Neural cell (in vitro differentiated cells): ENCODE data around the gene ZNF358. TPM values are rescaled to one million over a fixed set of nuclear protein-coding genes. Genes with fewer than 3 reads are reported as not detected.

Source experiments
- H2AFZ ChIP-seq: fragments of 200-600, 300-800 bp; sonication (generic), shearing (Covaris generic); 2 replicates; pipeline ENCODE4 v1.6.0; 2014; ENCODE audit warnings: low read depth, mild to moderate bottlenecking, antibody characterized with exemption, low read length, moderate library complexity
- H3F3A ChIP-seq: fragments of 200-600 bp; shearing (Covaris generic); 2 replicates; pipeline ENCODE4 v1.6.1; 2016; ENCODE audit warnings: mild to moderate bottlenecking, moderate library complexity, mixed read lengths, antibody characterized with exemption, low read length; ENCODE audit not compliant: insufficient read depth, poor library complexity, severe bottlenecking
- H3K27ac ChIP-seq: fragments of 200-600, 300-800 bp; sonication (generic), shearing (Covaris generic); 2 replicates; pipeline ENCODE4 v1.5.1; 2014; ENCODE audit warnings: mild to moderate bottlenecking, low read length, moderate library complexity
- H3K27me3 ChIP-seq: fragments of 300-800, 200-600 bp; sonication (generic), shearing (Covaris generic); 2 replicates; pipeline ENCODE4 v1.6.0; 2014; ENCODE audit warnings: mild to moderate bottlenecking, low read depth, low read length, moderate library complexity; ENCODE audit not compliant: insufficient read depth
- H3K36me3 ChIP-seq: fragments of 300-800, 200-600 bp; sonication (generic), shearing (Covaris generic); 2 replicates; pipeline ENCODE4 v1.5.1; 2014; ENCODE audit warnings: mild to moderate bottlenecking, antibody characterized with exemption, low read length, moderate library complexity; ENCODE audit not compliant: insufficient read depth
- H3K4me2 ChIP-seq: fragments of 300-800, 200-600 bp; sonication (generic), shearing (Covaris generic); 2 replicates; pipeline ENCODE4 v1.6.0; 2014; ENCODE audit warnings: mild to moderate bottlenecking, low read length
- H3K4me3 ChIP-seq: fragments of 300-800, 200-600 bp; sonication (generic), shearing (Covaris generic); 2 replicates; pipeline ENCODE4 v1.5.1; 2014; ENCODE audit warnings: mild to moderate bottlenecking, low read length, moderate library complexity
- H3K79me2 ChIP-seq: fragments of 200-600 bp; shearing (Covaris generic); replicated peaks from 2 replicates; pipeline ENCODE4 v1.6.0; 2014; ENCODE audit warnings: mild to moderate bottlenecking, low read length, moderate library complexity; ENCODE audit not compliant: insufficient read depth
- H3K9ac ChIP-seq: fragments of 300-800, 200-600 bp; sonication (generic), shearing (Covaris generic); 2 replicates; pipeline ENCODE4 v1.6.1; 2016; ENCODE audit warnings: mild to moderate bottlenecking, low read length, mixed read lengths
- H3K9me2 ChIP-seq: fragments of 200-600 bp; shearing (Covaris generic); 2 replicates; pipeline ENCODE4 v1.6.1; 2016; ENCODE audit warnings: mild to moderate bottlenecking, low read length, mixed read lengths; ENCODE audit not compliant: insufficient read depth
- H3K9me3 ChIP-seq: fragments of 200-600, 300-800 bp; sonication (generic), shearing (Covaris generic); 2 replicates; pipeline ENCODE4 v1.6.1; 2016; ENCODE audit warnings: mild to moderate bottlenecking, mixed run types, low read length, moderate library complexity, mixed read lengths
- H4K20me1 ChIP-seq: fragments of 200-600 bp; shearing (Covaris generic); 2 replicates; pipeline ENCODE4 v1.6.1; 2016; ENCODE audit warnings: mild to moderate bottlenecking, mixed run types; ENCODE audit not compliant: insufficient read depth
- CTCF ChIP-seq: fragments of 450-650 bp; IDR thresholded peaks from 2 replicates; pipeline ENCODE4 v1.5.1; 2014; ENCODE audit warnings: antibody characterized with exemption, mild to moderate bottlenecking, moderate library complexity; ENCODE audit not compliant: poor library complexity, severe bottlenecking
- EP300 ChIP-seq: fragments of 450-650 bp; conservative IDR thresholded peaks from 2 replicates; pipeline ENCODE4 v1.6.1; 2014; ENCODE audit warnings: antibody characterized with exemption, mild to moderate bottlenecking, moderate library complexity; ENCODE audit not compliant: poor library complexity, severe bottlenecking
- EZH2 ChIP-seq: fragments of 200-600, 300-800 bp; shearing (Covaris generic), sonication (generic); IDR thresholded peaks from 2 replicates; pipeline ENCODE4 v1.6.1; 2014; ENCODE audit warnings: antibody characterized with exemption, low read length, borderline replicate concordance, mild to moderate bottlenecking; ENCODE audit not compliant: insufficient read depth, poor library complexity, severe bottlenecking
- MXI1 ChIP-seq: fragments of 450-650 bp; conservative IDR thresholded peaks from 2 replicates; pipeline ENCODE4 v1.6.1; 2014; ENCODE audit warnings: antibody characterized with exemption, mild to moderate bottlenecking; ENCODE audit not compliant: poor library complexity, severe bottlenecking
- POLR2AphosphoS5 ChIP-seq: IDR thresholded peaks from 2 replicates; pipeline ENCODE4 v1.6.1; 2012
- RAD21 ChIP-seq: fragments of 450-650 bp; conservative IDR thresholded peaks from 2 replicates; pipeline ENCODE4 v1.6.1; 2014; ENCODE audit warnings: antibody characterized with exemption, mild to moderate bottlenecking, moderate library complexity
- REST ChIP-seq: IDR thresholded peaks from 2 replicates; pipeline ENCODE4 v1.6.1; 2012; ENCODE audit warnings: borderline replicate concordance
- SMC3 ChIP-seq: fragments of 450-650 bp; conservative IDR thresholded peaks from 2 replicates; pipeline ENCODE4 v1.6.1; 2014; ENCODE audit warnings: antibody characterized with exemption, mild to moderate bottlenecking, moderate library complexity; ENCODE audit not compliant: poor library complexity
- TAF1 ChIP-seq: IDR thresholded peaks from 2 replicates; pipeline ENCODE4 v1.6.1; 2012; ENCODE audit warnings: low read depth
- polyA plus RNA-seq: library from polyadenylated mRNA; depleted of rRNA; stranded (reverse); fragments of >200 nt; gene quantifications from 2 replicates; pipeline ENCODE4 v1.2.3, GENCODE V29; 2014

ZNF358 gene
- polyA plus RNA-seq, 1 donor from 2014 or later: 22.0 TPM

- TF ChIP-seq EP300 (no peak), EZH2 (no peak), CTCF (no peak)
- Histone ChIP-seq H3K9ac (no peak overlapping the region), H3K9me3 (no peaks in the 10 kb centered on the region), H3K27me3 (no peaks in the 10 kb centered on the region), H3K79me2 (no peaks in the 10 kb centered on the region), H4K20me1 (no peaks in the 10 kb centered on the region), H3K27ac (no peak overlapping the region), H3K4me3 (no peak overlapping the region), H3K9me2 (no peaks in the 10 kb centered on the region), H3K4me2 (no peak overlapping the region), H3F3A (no peaks in the 10 kb centered on the region), H3K36me3 (peaks cover 6% of the 10 kb centered on the region), H2AFZ (no peak overlapping the region)
These were observed 43.2 kb downstream of the ZNF358 start for GRCh38 chr19:7559102-7559501.

- H3K79me2 ChIP-seq: no peaks in the 10 kb centered on the region
- no peaks in the 10 kb centered on the region for H3F3A ChIP-seq
- no peaks in the 10 kb centered on the region for H3K9me3 ChIP-seq
- no peak overlapping the region for H3K4me2 ChIP-seq
- H3K27me3 ChIP-seq: no peaks in the 10 kb centered on the region
- H3K4me3 ChIP-seq: no peak overlapping the region
- H4K20me1 ChIP-seq: no peaks in the 10 kb centered on the region
- no peak overlapping the region for H3K27ac ChIP-seq
- no peaks in the 10 kb centered on the region for H3K36me3 ChIP-seq
- TF ChIP-seq CTCF: no peak
- no peak for TF ChIP-seq EZH2
- no peak for TF ChIP-seq EP300
- TF ChIP-seq TAF1: no peak
- no peak for TF ChIP-seq REST
- TF ChIP-seq MXI1: no peak
- no peak for TF ChIP-seq RAD21
- TF ChIP-seq SMC3: no peak
- no peak for TF ChIP-seq POLR2AphosphoS5
- H3K9me2 ChIP-seq: no peaks in the 10 kb centered on the region
- no peak overlapping the region for H2AFZ ChIP-seq
- H3K9ac ChIP-seq: no peak overlapping the region
These were observed 44.4 kb downstream of the ZNF358 start for GRCh38 chr19:7560255-7560654.
